Left cardiac atrium (tissue), 2 donors: ENCODE measurements around the gene ALG1L2. TPM values are rescaled to one million over a fixed set of nuclear protein-coding genes. Genes with fewer than 3 reads are reported as not detected.

Experiments used
- total RNA-seq, 2 donors: library from RNA; stranded (reverse); fragmentation: NEBNext Ultra II Directional; extraction: Animal tissue kit (Norgen Biotek cat#: 25700); gene quantifications; one replicate each; pipeline ENCODE4 v1.2.1, GENCODE V29; 2021
- donor health status: DM: no; HTN: yes; CAD: no; lungs with severe emphysema.
- donor health status: DM: yes; HTN: yes; CAD: no.

ALG1L2 gene
- total RNA-seq, 2 donors from 2014 or later = 0.68 TPM; not detected in 1

Other genes starting within 250 kb of the ALG1L2 start
- 10 to 100 TPM; 30.0 to 34.2 TPM for gene TMCC1, start 188.1 kb upstream of the ALG1L2 start, total RNA-seq
- not detected for gene TRH, start 107.1 kb upstream of the ALG1L2 start, total RNA-seq